HepG2 (cell line): ENCODE results near the gene GLB1L.

Experiments
- AGO2 ChIP-seq: fragments of 200-400 bp; formaldehyde crosslinking; optimal IDR thresholded peaks from 2 replicates; pipeline ENCODE3; 2017; ENCODE audit warnings: mild to moderate bottlenecking, low read depth, low read length, moderate library complexity
- CREB1 ChIP-seq, 2 experiments: fragments of 450-650 bp in 1 of 2; IDR thresholded peaks; 2 replicates each; pipeline ENCODE4 v1.6.1; 2016 to 2017; ENCODE audit warnings: control low read depth in 1 of 2, mild to moderate bottlenecking in 1 of 2, missing compliant biosample characterization in 1 of 2, missing genetic modification characterization in 1 of 2
- E2F5 ChIP-seq: sonication (generic); formaldehyde crosslinking; conservative IDR thresholded peaks from 2 replicates; pipeline ENCODE4 v1.4.0; 2020; ENCODE audit warnings: missing genetic modification reagents
- EZH2 ChIP-seq: conservative IDR thresholded peaks from 2 replicates; pipeline ENCODE4 v1.6.1; 2012; ENCODE audit warnings: mild to moderate bottlenecking, low read depth, low read length, moderate library complexity
- KLF13 ChIP-seq: sonication (generic); formaldehyde crosslinking; IDR thresholded peaks from 2 replicates; pipeline ENCODE4 v1.4.0; 2020; ENCODE audit warnings: mild to moderate bottlenecking, missing genetic modification reagents
- MAFF ChIP-seq: IDR thresholded peaks from 2 replicates; pipeline ENCODE4 v1.6.1; 2011; ENCODE audit warnings: low read depth, low read length, improper control_type of control experiment
- SMC3 ChIP-seq: IDR thresholded peaks from 2 replicates; pipeline ENCODE4 v1.6.1; 2011; ENCODE audit warnings: low read length, improper control_type of control experiment
- ZNF20 ChIP-seq: sonication (generic); formaldehyde crosslinking; IDR thresholded peaks from 2 replicates; pipeline ENCODE4 v1.4.0; 2020; ENCODE audit warnings: mild to moderate bottlenecking, moderate library complexity, missing genetic modification reagents
- ZNF598 ChIP-seq: sonication (generic); formaldehyde crosslinking; IDR thresholded peaks from 2 replicates; pipeline ENCODE4 v1.5.1; 2020; ENCODE audit warnings: mild to moderate bottlenecking, missing genetic modification reagents, borderline replicate concordance

GRCh38 chr2:219213486-219214071 lies 31.7 kb downstream of the GLB1L start:
- TF ChIP-seq CREB1 (IDR thresholded peaks at IDR 0.05) (no peak), CREB1 (CRISPR knock-in tag; IDR thresholded peaks at IDR 0.05) (no peak), MAFF (no peak), E2F5 (CRISPR knock-in tag) (no peak), SMC3 (no peak), EZH2 (no peak), ZNF20 (no peak), KLF13 (CRISPR knock-in tag) (no peak), AGO2 (no peak), ZNF598 (CRISPR knock-in tag) (no peak)
